Activated CD4-positive, alpha-beta T cell treated with anti-CD3 and anti-CD28 coated beads for 4 hours (primary cell): ENCODE measurements around the gene BPIFB2.

ENCODE experiments used
- DNase-seq, 2 donors: peaks; one replicate each; pipeline ENCODE4 v3.0.0-alpha.2; 2020

The BPIFB2 gene

DNA sequence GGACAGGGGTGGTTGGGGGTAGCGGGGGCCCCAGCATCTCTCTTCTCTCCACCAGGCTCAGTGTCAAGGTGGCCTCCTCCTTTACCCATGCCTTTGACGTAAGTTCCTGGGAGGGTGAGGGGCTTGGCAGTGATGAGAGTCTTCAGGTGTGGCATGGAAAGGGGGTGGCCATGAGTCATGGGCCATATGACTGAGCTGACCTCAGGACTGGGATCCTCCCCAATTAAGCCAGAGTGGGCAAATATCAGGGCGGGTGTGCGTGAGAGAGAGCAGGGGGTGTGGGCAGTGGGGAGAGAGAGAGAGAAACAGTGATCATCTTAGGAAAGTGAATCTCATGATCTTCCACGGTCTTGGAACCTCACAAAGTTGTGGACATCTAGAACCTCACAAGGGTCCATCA, 63.7 kb downstream of the BPIFB2 start:
- DNase-seq, result no peak

DNA sequence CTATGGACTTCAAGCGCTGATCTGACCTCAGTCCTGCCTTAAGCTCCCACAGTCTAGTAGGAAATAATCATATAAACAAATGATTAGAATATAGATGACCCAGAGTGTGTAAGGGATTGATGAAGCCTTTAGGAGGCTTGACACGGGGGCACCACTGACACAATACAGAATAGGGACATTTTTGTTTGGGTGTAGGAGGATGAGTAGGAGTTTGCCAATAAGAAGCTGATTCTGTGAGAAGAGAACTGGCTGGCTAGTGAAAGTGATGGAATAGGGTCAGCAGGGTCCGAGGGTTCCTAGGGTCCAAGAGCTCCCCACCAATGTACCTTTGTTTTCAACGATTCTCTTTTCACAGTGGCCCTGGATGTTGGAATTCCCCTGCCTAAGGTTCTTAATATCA, 64.9 kb downstream of the BPIFB2 start:
- no peak for DNase-seq

DNA sequence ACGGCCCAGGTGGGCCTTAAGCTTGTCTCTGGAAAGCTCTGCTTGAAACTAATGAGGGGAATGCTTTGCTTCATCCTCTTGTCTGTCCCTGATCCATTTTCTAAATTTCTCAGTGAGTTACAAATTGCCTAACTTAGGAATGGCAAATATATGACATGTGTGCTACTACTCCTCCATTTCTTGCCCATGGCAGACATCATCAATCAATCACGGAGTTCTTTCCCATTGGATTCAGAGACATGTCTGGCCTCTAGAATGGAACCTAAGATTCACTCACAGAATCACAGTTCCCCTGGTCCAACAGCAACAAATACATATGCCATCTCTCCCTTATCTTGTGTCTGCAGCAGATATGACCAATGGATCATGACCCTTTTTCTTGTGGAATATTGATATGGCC, 65.3 kb downstream of the BPIFB2 start:
- no peak for DNase-seq
